GM23338 (cell line): ENCODE data around the gene MYBL2.

ENCODE experiments used
- CREB1 ChIP-seq: fragments of 250-450 bp; sonication (Bioruptor Pico); IDR thresholded peaks from 2 replicates; pipeline ENCODE4 v1.5.0; 2020; ENCODE audit warnings: low read depth, mild to moderate bottlenecking, moderate library complexity
- CTCF ChIP-seq, 2 experiments: fragments of 200-600 bp in 1 of 2; sonication (generic) in 1 of 2; conservative IDR thresholded peaks; 2 replicates each; pipeline versions ENCODE4 v1.5.1 to v1.6.1; 2016 to 2017; ENCODE audit warnings: antibody characterized with exemption in 2 of 2, low read depth in 2 of 2, mild to moderate bottlenecking in 2 of 2, moderate library complexity in 1 of 2
- EZH2 ChIP-seq: fragments of 200-600 bp; sonication (generic); IDR thresholded peaks from one replicate; pipeline ENCODE4 v1.8.0; 2017; ENCODE audit warnings: antibody characterized with exemption, mild to moderate bottlenecking, low read depth; ENCODE audit not compliant: unreplicated experiment
- EZH2phosphoT487 ChIP-seq: fragments of 200-600 bp; sonication (generic); IDR thresholded peaks from one replicate; pipeline ENCODE4 v1.8.1; 2018; ENCODE audit warnings: antibody characterized with exemption; ENCODE audit not compliant: unreplicated experiment
- JUNB ChIP-seq: IDR thresholded peaks from one replicate; pipeline ENCODE4 v1.6.1; 2016; ENCODE audit warnings: antibody characterized with exemption; ENCODE audit not compliant: unreplicated experiment
- POLR2AphosphoS5 ChIP-seq: IDR thresholded peaks from 2 replicates; pipeline ENCODE4 v1.6.1; 2016; ENCODE audit warnings: antibody characterized with exemption, low read depth
- REST ChIP-seq: IDR thresholded peaks from one replicate; pipeline ENCODE4 v1.6.1; 2018; ENCODE audit warnings: antibody characterized with exemption; ENCODE audit not compliant: unreplicated experiment
- TF ChIP-seq, protein P1 (sequence below): IDR thresholded peaks from 2 replicates; pipeline ENCODE4 v1.6.1; 2016; ENCODE audit warnings: antibody characterized with exemption

DNA sequence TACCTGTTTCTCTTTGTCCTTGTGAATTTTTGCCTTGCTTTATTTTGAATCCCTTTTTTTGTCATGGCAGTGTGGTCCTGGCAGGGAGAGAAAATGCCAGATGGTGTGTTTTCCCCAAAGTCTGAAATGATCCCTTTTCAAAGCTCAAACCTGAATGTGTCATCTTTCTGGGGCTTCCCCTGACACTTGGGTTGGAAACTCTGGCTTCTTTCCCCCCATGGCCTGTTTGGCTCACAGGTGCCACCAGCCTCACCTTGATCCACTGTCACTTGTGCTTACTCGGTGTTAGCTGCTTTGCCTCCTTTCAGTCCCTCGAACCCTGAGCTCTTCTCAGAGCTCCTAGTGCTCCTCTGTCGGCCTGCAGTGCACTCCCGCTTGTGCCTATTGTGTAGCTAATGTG lies 22.3 kb downstream of the MYBL2 start:
- TF ChIP-seq REST (no peak), CTCF (conservative IDR thresholded peaks at IDR 0.05; ENCODE audit: low read depth in 2 of 2) (no peak), POLR2AphosphoS5 (no peak), EZH2phosphoT487 (no peak), EZH2 (no peak), CREB1 (no peak), JUNB (no peak)
- TF ChIP-seq, protein P1, sequence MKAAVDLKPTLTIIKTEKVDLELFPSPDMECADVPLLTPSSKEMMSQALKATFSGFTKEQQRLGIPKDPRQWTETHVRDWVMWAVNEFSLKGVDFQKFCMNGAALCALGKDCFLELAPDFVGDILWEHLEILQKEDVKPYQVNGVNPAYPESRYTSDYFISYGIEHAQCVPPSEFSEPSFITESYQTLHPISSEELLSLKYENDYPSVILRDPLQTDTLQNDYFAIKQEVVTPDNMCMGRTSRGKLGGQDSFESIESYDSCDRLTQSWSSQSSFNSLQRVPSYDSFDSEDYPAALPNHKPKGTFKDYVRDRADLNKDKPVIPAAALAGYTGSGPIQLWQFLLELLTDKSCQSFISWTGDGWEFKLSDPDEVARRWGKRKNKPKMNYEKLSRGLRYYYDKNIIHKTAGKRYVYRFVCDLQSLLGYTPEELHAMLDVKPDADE, result no peak
